Epidermal melanocyte (primary cell): ENCODE measurements around the gene NKAPD1.
"Not testable (repeated sequence)": the region's sequence is repeated elsewhere in the genome, so short reads cannot be mapped to it uniquely, and the experiment has no call there.

Experiments used
- DNase-seq: peaks from one replicate; pipeline ENCODE4 v3.0.0; 2011; ENCODE audit warnings: low spot score; ENCODE audit not compliant: insufficient read length

NKAPD1 gene, protein sequence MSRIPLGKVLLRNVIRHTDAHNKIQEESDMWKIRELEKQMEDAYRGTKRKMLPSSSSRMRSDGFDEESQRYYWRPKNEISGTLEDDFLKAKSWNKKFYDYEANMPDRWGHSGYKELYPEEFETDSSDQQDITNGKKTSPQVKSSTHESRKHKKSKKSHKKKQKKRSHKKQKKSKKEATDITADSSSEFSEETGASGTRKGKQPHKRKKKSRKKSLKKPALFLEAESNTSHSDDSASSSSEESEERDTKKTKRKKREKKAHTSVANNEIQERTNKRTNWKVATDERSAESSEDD

GRCh38 chr11:112073941-112074811, at the start of gene NKAPD1, which contains the start of gene PIH1D2:
TSS of gene NKAPD1 (plus strand) at chr11:112074299. CDS start at chr11:112075575, 1,276 bp downstream.
TSS of gene PIH1D2 (minus strand) at chr11:112074017. CDS start at chr11:112073174, 843 bp downstream.
- DNase-seq, result peak; percentile 81

DNA sequence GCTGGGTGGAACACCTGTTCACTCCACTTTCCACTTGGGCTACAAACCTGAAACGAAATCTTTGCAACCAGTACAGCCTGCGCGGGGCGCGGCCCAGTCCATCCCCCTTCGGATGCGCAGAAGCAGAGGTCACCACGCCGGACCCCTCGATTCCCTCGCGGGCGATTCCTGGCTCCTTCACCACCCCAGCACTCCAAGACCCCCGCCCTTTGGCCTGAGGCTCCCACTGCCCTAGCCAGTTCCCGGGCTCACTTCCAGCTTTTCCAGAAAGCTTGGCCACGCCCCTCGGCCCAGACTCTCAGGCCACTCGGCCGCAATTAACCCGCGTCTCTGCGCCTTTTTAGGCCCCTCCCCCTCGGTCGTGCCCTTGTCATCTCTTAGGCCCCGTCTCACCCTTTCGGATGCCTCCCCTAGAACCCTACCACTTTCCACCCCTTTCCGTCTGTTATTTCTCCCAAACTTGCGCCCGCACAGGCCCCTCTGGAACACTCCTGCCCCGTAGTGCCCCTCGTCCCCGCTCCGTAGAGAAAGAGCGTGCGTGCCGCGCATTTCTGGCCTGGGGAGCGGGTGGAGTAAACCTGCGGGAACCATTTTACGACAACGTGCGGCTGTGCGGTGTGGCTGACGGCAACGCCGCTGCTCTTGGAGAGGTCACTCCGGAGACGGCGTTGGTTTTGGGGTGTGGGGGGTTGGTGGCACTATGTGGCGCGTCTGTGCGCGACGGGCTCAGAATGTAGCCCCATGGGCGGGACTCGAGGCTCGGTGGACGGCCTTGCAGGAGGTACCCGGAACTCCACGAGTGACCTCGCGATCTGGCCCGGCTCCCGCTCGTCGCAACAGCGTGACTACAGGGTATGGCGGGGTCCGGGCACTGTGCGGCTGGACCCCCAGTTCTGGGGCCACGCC, 49.1 kb upstream of the NKAPD1 start, which contains the start of gene DLAT:
Gene DLAT, plus strand, starts transcription at position 636 of the 906 bp plus-strand sequence. Its CDS starts 65 bp downstream, at position 701.
- peak; percentile 68 for DNase-seq

DNA sequence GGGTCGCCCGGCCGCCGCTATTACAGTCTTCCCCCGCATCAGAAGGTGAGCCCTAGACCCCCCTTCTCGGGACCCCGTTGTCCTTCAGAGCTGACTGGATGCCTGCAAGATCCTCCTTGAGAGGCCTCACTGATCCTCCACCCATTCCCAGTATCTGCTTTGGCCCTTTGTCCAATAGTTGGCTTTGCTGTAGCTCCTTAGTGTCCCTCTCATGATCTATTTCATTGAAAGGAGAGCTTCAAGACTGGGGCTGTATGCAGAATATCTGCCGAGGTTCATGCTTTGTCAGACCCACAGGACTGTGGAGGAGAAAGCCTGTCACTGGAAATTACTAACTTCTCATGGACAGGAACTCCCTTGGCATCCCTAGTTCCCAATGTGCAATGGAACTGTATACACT, 48.4 kb upstream of the NKAPD1 start:
- DNase-seq, result no peak

DNA sequence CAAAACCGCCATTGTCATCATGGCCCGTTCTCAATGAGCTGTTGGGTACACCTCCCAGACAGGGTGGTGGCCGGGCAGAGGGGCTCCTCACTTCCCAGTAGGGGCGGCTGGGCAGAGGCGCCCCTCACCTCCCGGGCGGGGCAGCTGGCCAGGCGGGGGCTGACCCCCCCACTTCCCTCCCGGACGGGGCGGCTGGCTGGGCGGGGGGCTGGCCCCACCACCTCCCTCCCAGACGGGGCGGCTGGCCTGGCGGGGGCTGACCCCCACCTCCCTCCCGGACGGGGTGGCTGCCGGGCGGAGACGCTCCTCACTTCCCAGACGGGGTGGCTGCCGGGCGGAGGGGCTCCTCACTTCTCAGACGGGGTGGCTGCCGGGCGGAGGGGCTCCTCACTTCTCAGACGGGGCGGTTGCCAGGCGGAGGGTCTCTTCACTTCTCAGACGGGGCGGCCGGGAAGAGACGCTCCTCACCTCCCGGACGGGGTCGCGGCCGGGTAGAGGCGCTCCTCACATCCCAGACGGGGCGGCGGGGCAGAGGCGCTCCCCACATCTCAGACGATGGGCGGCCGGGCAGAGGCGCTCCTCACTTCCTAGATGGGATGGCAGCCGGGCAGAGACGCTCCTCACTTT, 47.2 kb upstream of the NKAPD1 start:
- not testable (repeated sequence) for DNase-seq

- DNase-seq, result no peak
These were observed 44.6 kb upstream of the NKAPD1 start for GRCh38 chr11:112029460-112029859.

DNA sequence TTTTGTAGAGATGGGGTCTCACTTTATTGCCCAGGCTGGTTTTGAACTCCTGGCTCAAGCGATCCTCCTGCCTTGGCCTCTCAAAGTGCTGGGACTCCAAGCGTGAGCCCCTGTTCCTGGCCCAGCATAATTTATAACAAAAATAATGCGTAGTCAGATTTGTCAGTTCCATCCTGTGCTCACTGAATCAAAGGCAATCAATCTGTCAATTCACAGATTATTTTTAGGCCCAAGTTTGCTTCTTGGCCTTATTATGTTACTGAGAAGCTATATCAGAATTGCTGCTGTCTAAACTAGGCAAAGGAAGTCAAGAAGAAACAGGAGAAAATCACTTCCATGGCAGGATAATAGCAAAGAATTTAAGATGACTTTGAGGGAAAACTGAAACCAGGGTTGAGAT, 40.2 kb upstream of the NKAPD1 start:
- DNase-seq, result no peak

DNA sequence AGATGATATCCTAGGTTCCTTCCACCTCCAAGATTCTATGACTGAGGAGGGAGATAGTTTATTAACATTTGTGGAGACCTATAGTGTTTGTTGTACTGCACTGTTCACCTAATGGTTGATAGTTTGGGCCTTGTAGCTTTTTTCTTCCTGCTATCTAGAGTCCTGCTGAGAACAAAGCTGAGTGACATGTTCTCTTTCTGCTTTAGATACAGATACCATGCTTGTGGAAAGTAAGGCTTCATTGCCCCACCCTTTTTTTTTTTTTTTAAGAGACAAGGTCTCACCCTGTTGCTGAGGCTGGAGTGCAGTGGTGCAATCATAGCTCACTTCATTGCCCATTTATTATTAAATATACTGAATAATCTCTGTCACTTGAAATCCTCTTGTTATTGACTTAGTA, 36.6 kb upstream of the NKAPD1 start:
- DNase-seq, result no peak

GRCh38 chr11:112042161-112042960, 31.7 kb upstream of the NKAPD1 start:
- no peak for DNase-seq

GRCh38 chr11:112042961-112043304, 31.2 kb upstream of the NKAPD1 start:
- DNase-seq, result no peak

DNA sequence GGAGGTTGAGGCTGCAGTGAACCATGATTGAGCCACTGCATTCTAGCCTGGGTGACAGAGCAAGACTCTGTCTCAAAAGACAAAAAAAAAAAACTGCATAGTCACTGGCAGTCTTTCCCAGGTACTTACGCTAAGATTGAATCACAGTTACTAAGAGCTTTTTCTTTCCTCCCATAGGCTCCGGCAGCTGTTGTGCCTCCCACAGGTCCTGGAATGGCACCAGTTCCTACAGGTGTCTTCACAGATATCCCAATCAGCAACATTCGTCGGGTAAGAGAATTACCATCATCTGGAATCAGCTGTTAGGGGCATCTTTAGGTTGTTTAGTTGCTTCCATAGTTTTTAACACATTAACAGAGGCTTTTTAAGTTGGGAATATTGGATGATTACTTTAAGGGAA, 29.1 kb upstream of the NKAPD1 start:
- no peak for DNase-seq

- DNase-seq, result not testable (repeated sequence)
These were observed 27.5 kb upstream of the NKAPD1 start for GRCh38 chr11:112046647-112047046.

GRCh38 chr11:112048256-112048655, 25.8 kb upstream of the NKAPD1 start:
- not testable (repeated sequence) for DNase-seq

DNA sequence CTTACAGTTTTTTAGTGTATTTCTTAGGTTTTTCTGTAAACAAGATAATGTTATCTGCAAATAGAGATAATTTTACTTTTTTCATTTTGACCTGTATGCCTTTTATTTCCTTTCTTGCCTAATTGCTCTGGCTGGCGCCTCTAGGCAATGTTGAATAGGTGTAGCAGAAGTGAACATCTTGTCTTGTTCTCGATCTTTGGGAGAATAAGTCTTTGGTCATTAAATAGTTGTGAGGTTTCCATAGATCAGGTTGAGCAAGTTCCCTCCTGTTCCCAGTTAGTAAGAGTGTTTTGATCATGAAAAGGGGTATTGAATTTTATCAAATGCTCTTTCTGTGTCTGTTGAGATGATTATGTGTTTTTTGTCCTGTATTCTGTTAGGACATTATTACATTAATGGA, 24.3 kb upstream of the NKAPD1 start:
- DNase-seq, result no peak

GRCh38 chr11:112050721-112051120, 23.4 kb upstream of the NKAPD1 start:
- DNase-seq, result no peak

DNA sequence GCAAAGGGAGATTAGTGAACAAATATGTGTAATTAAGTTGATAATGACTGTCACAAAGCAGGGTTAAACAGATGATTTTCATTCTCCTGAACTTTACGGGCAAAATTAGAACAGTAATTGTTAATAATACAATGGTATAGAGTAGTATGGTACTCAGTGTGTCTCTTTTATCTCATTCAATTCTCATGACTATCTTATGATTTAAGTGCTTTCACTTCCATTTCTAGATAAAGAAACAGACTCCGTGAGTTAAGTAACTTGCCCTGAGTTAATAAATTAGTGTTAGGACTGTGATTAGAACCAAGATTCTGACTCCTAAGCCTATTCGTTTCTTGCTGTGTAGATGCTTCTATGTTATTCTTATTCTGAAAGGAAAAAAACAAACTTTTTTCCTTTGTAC, 22.3 kb upstream of the NKAPD1 start:
- DNase-seq, result no peak

DNA sequence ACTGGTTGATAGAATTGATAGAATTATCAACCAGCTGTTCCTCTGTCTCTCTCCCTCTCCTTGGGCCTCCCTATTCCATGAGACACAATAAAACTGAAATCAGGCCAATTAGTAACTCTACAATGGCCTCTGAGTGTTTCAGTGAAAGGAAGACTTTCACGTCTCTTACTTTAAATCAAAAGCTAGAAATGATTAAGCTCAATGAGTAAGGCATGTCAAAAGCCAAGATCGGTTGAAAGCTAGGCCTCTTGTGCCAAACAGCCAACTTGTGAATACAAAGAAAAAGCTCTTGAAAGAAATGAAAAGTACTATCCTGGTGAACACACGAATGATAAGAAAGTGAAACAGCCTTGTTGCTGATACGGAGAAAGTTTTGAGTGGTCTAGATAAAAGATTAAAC, 16.9 kb upstream of the NKAPD1 start:
- no peak for DNase-seq

- DNase-seq, result no peak
These were observed 16.0 kb upstream of the NKAPD1 start for GRCh38 chr11:112058103-112058502.

DNA sequence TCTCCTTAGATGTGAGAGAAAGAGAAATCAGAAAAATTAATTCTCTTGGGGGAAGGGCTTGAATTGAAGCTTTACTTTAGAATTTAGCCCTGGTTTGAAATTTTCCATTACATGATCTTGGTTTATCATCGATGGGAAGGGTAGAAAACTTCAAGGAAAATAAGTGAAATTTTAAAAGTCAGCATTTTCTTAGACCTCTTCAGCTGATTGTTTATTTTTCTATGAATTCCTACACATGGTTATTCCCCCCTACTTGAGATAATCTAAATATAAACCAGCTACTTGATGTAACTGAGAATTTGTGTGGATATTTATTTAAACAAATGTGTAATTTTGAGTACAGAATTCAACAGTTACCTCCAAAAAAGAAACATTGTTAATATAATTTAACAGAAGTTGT, 11.2 kb upstream of the NKAPD1 start:
- DNase-seq, result no peak

DNA sequence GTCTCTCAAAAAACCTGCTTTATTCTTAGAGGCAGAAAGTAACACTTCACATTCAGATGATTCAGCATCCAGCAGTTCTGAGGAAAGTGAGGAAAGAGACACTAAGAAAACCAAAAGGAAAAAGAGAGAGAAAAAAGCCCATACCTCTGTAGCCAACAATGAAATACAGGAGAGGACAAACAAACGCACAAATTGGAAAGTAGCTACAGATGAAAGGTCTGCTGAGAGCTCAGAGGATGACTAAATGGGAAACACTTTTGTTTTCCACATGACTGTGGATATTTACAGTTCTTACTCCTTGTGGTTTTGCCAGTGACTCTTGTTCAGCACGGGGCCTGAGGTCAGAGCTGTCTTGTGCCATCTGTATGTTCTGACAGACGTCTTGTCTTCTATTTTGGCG, 8.6 kb downstream of the NKAPD1 start:
- no peak for DNase-seq

DNA sequence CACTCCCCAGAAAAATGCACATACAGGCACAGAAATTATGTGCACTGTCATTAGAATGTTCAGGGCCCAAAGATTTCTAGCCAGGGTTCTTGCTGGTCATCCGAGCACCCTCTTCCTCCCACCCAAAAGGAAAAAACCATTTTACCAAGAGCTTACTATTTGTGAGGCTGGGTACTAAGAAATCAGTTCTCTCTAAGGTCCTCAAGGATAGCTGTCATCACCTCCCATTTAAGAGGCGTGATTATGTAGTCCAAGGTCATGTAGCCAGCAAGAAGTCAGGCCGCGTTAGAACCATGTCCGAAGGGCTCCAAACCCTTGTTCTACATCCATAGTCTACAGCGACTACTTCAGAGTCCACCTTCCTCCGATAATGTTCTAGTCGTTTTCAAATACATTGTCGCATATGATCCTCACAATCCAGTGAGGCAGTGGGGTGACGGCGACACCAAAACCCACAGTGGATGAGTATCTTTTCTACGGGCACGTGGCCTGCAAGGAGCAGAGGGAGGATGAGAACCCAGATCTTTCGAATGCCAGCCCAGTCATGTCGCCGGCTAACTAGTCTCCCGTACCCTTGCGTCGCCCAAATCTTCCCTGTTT, 11.8 kb downstream of the NKAPD1 start:
- no peak for DNase-seq
